HAP-1 (cell line): ENCODE data around the gene HES4.
"Not testable (repeated sequence)": the region's sequence is repeated elsewhere in the genome, so short reads cannot be mapped to it uniquely, and the experiment has no call there.

Source experiments
- DNase-seq, 2 experiments: peaks; one replicate each; pipeline ENCODE4 v3.0.0-alpha.2; 2016 to 2020; ENCODE audit warnings: low spot score in 2 of 2
- H3K27me3 ChIP-seq: fragments of 250-450 bp; sonication (Bioruptor Pico); 2 replicates; pipeline ENCODE4 v1.5.1; 2020; ENCODE audit warnings: low read depth, mild to moderate bottlenecking, moderate library complexity
- H3K36me3 ChIP-seq: fragments of 250-450 bp; sonication (Bioruptor Pico); replicated peaks from 2 replicates; pipeline ENCODE4 v1.5.1; 2020; ENCODE audit warnings: mild to moderate bottlenecking
- H3K4me1 ChIP-seq: fragments of 250-450 bp; sonication (Bioruptor Pico); 2 replicates; pipeline ENCODE4 v1.5.1; 2020; ENCODE audit warnings: mild to moderate bottlenecking
- H3K4me3 ChIP-seq: fragments of 250-450 bp; sonication (Bioruptor Pico); 2 replicates; pipeline ENCODE4 v1.5.1; 2020; ENCODE audit warnings: mild to moderate bottlenecking, moderate library complexity
- H3K9me3 ChIP-seq: fragments of 250-450 bp; sonication (Bioruptor Pico); 2 replicates; pipeline ENCODE4 v1.5.1; 2020; ENCODE audit warnings: mild to moderate bottlenecking, moderate library complexity
- in situ Hi-C: fragments of 300-500 bp; cut with MboI; formaldehyde crosslinking; loops from 3 replicates; pipeline ENCODE4 v1.14.3; 2020; ENCODE audit warnings: low sequenced_read_pairs, inconsistent platforms, mixed read lengths

Gene HES4

GRCh38 chr1:994546-994945 is 5.4 kb downstream of the HES4 start:
- in situ Hi-C loops = loop anchor here (5.0 kb wide), 1 partner anchor 73 kb away; no protein-coding TSS in a partner anchor
- not testable (repeated sequence) for DNase-seq, H3K4me1 ChIP-seq, H3K9me3 ChIP-seq, H3K27me3 ChIP-seq, H3K4me3 ChIP-seq
- peaks cover 11% of the 10 kb centered on the region; the same call in 1 of the 2 replicates for H3K36me3 ChIP-seq

GRCh38 chr1:993379-993995 is 6.4 kb downstream of the HES4 start:
- DNase-seq = no peak
- peaks cover 8% of the 10 kb centered on the region; the same call in 1 of the 2 replicates for H3K27me3 ChIP-seq
- in situ Hi-C loops = loop anchor here (5.0 kb wide), 1 partner anchor 74 kb away; no protein-coding TSS in a partner anchor
- H3K4me1 ChIP-seq = peaks cover 5% of the 10 kb centered on the region; the same call in 1 of the 2 replicates
- no peaks in the 10 kb centered on the region for H3K9me3 ChIP-seq
- no peak overlapping the region for H3K4me3 ChIP-seq
- H3K36me3 ChIP-seq = peaks cover 7% of the 10 kb centered on the region; the same call in 1 of the 2 replicates

- H3K4me3 ChIP-seq = no peak overlapping the region
- in situ Hi-C loops = loop anchor here (5.0 kb wide), 1 partner anchor 75 kb away; no protein-coding TSS in a partner anchor
- no peaks in the 10 kb centered on the region for H3K4me1 ChIP-seq
- peaks cover 10% of the 10 kb centered on the region; the same call in 1 of the 2 replicates for H3K27me3 ChIP-seq
- no peaks in the 10 kb centered on the region; the same call in 1 of the 2 replicates for H3K9me3 ChIP-seq
- DNase-seq = no peak
- H3K36me3 ChIP-seq = no peaks in the 10 kb centered on the region
These were observed 7.5 kb downstream of the HES4 start for GRCh38 chr1:992362-992761.

- Histone ChIP-seq H3K9me3 (no peaks in the 10 kb centered on the region; the same call in 1 of the 2 replicates), H3K4me1 (no peaks in the 10 kb centered on the region), H3K4me3 (no peak overlapping the region), H3K27me3 (peaks cover 10% of the 10 kb centered on the region; the same call in 1 of the 2 replicates), H3K36me3 (no peaks in the 10 kb centered on the region)
- DNase-seq = no peak
- in situ Hi-C loops = loop anchor here (5.0 kb wide), 1 partner anchor 75 kb away; no protein-coding TSS in a partner anchor
These were observed 8.0 kb downstream of the HES4 start for GRCh38 chr1:991895-992294.

- in situ Hi-C loops = loop anchor here (5.0 kb wide), 1 partner anchor 76 kb away; no protein-coding TSS in a partner anchor
These were observed 8.6 kb downstream of the HES4 start for GRCh38 chr1:991275-991674.

GRCh38 chr1:988061-988460 is 11.8 kb downstream of the HES4 start:
- H3K9me3 ChIP-seq, H3K4me1 ChIP-seq, H3K4me3 ChIP-seq, DNase-seq, in situ Hi-C loops, H3K36me3 ChIP-seq: not testable (repeated sequence)
- peaks cover 18% of the 10 kb centered on the region for H3K27me3 ChIP-seq

More at GRCh38 chr1:991275-991674, 8.6 kb downstream of the HES4 start:
- H3K9me3 ChIP-seq, H3K4me3 ChIP-seq, DNase-seq, H3K27me3 ChIP-seq, H3K4me1 ChIP-seq, H3K36me3 ChIP-seq: not testable (repeated sequence)

GRCh38 chr1:985126-985525 is 14.8 kb downstream of the HES4 start:
- no peaks in the 10 kb centered on the region; the same call in 1 of the 2 replicates for H3K9me3 ChIP-seq

GRCh38 chr1:984476-984814 is 15.5 kb downstream of the HES4 start:
- no peak overlapping the region for H3K4me3 ChIP-seq
- H3K4me1 ChIP-seq = no peaks in the 10 kb centered on the region
- in situ Hi-C loops = no loop called here

More at GRCh38 chr1:985126-985525, 14.8 kb downstream of the HES4 start:
- peaks cover 32% of the 10 kb centered on the region for H3K27me3 ChIP-seq
- in situ Hi-C loops = no loop called here
- no peaks in the 10 kb centered on the region for H3K36me3 ChIP-seq
- no peak for DNase-seq
- no peak overlapping the region for H3K4me3 ChIP-seq
- no peaks in the 10 kb centered on the region for H3K4me1 ChIP-seq

GRCh38 chr1:983798-984475 is 16.0 kb downstream of the HES4 start:
- H3K27me3 ChIP-seq = peaks cover 25% of the 10 kb centered on the region
- in situ Hi-C loops = no loop called here
- no peaks in the 10 kb centered on the region for H3K36me3 ChIP-seq

More at GRCh38 chr1:984476-984814, 15.5 kb downstream of the HES4 start:
- peaks cover 27% of the 10 kb centered on the region for H3K27me3 ChIP-seq
- no peaks in the 10 kb centered on the region; the same call in 1 of the 2 replicates for H3K9me3 ChIP-seq
- no peaks in the 10 kb centered on the region for H3K36me3 ChIP-seq
- DNase-seq = no peak

GRCh38 chr1:982765-983436 is 17.0 kb downstream of the HES4 start:
- DNase-seq = no peak
- Histone ChIP-seq H3K4me1 (no peaks in the 10 kb centered on the region), H3K27me3 (peaks cover 23% of the 10 kb centered on the region), H3K9me3 (no peaks in the 10 kb centered on the region), H3K36me3 (no peaks in the 10 kb centered on the region), H3K4me3 (no peak overlapping the region)
- in situ Hi-C loops = no loop called here

More at GRCh38 chr1:983798-984475, 16.0 kb downstream of the HES4 start:
- H3K4me1 ChIP-seq = no peaks in the 10 kb centered on the region
- no peak overlapping the region for H3K4me3 ChIP-seq
- no peaks in the 10 kb centered on the region; the same call in 1 of the 2 replicates for H3K9me3 ChIP-seq
- peak in 1 of 2 experiments; percentile 74 for DNase-seq

- Histone ChIP-seq H3K4me3 (no peak within 1 kb of the TSS), H3K4me1 (no peaks in the 10 kb centered on the region), H3K36me3 (no peaks in the 10 kb centered on the region), H3K27me3 (peaks cover 23% of the 10 kb centered on the region), H3K9me3 (no peaks in the 10 kb centered on the region)
- in situ Hi-C loops = no loop called here
- DNase-seq = no peak
These were observed 17.8 kb downstream of the HES4 start, which contains the start of gene PERM1 for GRCh38 chr1:981955-982558. TSS of gene PERM1 (minus strand) at chr1:982093. CDS start at chr1:981029, 1,064 bp downstream.

- no peaks in the 10 kb centered on the region for H3K36me3 ChIP-seq
- in situ Hi-C loops = no loop called here
- no peak overlapping the region for H3K4me3 ChIP-seq
- no peaks in the 10 kb centered on the region for H3K9me3 ChIP-seq
- H3K4me1 ChIP-seq = no peaks in the 10 kb centered on the region
- DNase-seq = no peak
- peaks cover 23% of the 10 kb centered on the region for H3K27me3 ChIP-seq
These were observed 18.4 kb downstream of the HES4 start for GRCh38 chr1:981491-981954.
